GM21619 (cell line): Measurements from ENCODE around the gene WDR17.
"Not testable (repeated sequence)": the region's sequence is repeated elsewhere in the genome, so short reads cannot be mapped to it uniquely, and the experiment has no call there.

Source experiments
- ATAC-seq: cut with Tn5 transposase; IDR thresholded peaks from one replicate; pipeline ENCODE4 v1.9.1; 2021; ENCODE audit not compliant: unreplicated experiment

The WDR17 gene

DNA sequence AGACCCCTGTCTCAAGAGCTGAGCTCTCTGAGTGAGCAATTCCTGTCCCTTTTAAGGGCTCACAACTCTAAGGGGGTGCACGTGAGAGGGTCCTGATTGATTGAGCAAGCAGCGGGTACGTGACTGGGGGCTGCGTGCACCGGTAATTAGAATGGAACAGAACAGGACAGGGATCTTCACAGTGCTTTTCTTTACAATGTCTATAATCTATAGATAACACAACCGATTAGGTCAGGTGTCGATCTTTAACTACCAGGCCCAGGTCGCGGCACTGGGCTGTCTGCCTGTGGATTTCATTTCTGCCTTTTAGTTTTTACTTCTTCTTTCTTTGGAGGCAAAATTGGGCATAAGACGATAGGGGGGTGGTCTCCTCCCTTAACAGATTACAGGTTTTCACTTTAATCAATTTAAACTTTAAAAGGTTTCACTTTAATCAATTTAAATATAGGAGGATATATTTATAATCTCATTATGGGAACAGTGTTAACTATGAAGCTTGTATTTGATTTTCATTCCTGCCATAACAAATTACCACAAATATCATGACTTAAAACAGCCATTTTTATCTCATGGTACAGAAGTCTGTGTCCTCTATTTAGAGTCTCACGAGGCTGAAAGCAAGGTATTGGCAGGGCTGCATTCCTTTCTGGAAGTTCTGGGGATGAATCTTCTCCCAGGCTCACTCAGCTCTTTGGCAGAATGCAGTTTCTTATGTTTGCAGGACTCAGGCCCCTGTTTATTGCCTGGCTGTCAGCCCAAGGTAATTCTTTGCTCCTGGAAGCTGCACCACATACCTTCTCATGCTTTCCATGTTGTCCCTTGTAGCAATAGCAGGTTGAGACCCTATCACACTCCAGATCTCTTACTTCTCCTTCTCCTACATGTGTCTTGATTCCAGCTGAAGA is 124.5 kb downstream of the WDR17 start:
- ATAC-seq, result no peak

DNA sequence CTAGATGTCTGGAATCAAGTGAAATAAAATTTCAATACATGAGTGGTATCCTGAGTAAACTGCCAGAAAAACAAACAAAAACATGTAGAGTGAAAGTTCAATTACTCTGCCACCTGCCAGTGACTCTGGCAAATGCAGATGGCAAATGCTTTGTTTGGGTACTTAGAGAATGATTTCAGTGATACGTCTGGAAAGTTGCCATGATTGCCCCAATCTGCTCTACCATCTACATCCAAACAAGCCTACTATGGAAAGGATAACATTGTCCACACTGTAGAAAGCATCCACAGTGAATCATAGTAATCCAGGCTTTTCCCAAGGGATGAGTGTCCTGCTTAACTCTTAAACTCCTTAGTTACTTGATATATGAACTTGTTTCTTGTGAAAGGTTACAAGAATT is 126.3 kb downstream of the WDR17 start:
- no peak for ATAC-seq

DNA sequence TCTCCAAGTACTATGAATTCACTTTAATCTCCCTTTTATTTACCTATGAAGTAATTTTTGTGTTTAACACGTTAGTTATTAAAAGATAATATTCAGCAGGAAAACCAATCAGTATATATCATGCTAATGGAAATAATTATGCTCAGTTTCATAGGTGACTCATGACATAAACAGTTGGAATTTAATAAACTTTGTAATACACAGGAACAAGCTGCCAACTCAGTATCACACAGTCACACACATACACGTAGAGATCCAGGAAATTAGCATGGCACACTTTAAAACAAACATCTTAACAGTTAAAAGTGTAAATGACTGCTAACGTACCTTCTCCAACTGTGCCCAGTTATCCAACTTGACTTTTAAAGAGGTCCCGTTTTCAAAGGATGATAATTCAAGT is 127.5 kb downstream of the WDR17 start:
- no peak for ATAC-seq

DNA sequence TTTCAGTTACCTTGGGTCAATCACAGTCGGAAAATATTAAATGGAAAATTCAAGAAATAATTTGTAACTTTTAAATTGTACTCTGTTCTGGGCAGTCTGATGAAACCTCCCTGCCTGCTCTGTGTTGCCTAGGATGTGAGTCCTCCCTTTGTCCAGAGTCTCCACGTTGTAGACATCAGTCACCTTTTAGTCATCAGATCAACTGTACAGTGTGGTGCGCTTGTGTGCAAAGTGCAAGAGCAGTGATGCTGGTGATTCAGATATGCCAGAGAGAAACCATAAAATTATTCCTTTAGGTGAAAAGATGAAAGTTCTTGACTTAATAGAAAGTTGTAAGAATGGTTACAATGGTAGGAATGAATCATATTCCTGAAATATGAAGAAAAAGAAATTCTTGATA is 128.3 kb downstream of the WDR17 start:
- ATAC-seq, result no peak

DNA sequence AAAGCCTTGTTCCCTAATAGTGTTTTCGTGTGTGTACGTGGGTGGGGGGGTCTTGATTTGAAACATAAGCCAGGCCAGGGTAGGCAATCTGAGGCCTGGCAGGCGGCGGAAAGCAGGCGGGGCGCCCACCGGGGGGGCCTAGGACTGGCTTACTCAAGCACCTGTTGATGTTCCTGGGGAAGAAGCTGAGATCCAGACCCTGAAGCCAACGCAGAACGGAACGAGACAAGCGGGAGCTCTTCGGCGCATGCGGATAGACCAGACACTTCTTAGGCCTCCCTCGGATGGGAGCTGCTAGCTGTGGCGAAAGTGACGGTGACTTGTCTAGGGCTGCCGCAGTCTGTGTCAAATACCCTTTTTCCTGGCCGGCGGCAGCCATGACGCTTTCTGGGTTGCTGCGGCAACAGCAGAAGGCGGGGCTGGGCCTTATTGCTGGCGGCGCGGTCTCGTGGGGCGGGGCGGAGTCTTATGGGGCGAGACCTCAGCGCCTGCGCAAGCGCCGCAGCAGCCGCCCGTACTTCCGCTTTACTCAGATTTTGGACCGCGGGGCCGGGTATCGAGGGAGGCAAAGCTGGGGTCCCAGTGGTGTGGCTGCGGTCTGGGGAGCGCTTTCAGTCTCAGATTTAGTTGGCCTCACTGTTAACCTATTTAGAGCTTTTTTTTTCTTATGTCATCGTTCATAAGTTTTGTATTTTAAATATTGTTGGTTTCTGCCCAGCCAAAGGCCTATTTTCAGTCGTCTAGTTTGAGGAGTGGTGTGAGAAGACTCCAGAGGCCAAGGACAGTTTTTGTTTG is 129.7 kb downstream of the WDR17 start, which contains the start of gene SPATA4:
Gene SPATA4 (minus strand): TSS at position 402 of the 795 bp plus-strand sequence. CDS start 23 bp downstream, at position 379.
- peak; percentile 97 for ATAC-seq

DNA sequence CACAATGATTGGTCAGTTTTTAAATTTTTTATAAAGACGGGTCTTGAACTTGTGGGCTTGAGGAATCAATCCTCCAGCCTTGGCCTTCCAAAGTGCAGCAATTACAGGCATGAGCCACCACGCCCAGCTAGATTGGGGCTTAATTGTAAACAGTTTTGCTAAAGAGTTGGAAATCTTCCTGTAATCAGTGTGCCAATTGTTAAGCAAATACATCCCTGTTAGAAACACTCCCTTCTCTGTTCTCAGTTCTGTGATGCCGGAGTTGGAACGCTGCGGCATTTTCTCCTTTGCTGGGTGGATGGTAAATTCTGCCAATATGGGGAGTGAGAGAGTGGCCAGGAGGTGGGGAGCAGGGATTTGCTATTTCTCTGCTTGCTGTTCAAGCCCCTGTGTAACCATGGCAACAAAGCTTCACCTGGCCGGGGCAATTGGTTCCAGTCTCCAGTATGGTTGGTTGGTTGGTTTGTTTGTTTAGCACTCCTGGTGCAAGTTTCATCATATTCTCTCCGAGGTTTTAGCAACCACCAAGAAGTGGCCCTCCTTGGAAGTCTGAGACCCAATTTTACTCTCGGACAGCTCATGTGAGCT is 132.8 kb downstream of the WDR17 start:
- ATAC-seq, result no peak

DNA sequence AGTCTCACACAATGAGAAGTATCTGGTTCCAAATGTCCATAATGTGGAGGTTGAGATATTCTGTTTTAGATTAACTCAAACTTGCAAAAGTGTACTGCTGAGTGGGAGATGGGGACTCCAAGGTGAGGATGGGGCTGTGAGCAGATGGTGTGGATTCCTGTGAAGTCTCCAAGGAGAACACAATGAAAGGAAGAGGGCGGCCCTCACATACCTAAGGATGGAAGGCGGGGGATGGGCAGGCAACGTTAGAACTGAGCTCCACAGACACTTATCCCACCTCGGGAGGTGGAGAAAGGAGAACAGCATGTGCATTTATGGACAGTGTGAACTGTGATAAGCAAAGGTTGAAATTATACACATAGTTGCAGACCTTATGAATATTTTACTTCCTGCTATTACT is 139.7 kb downstream of the WDR17 start:
- ATAC-seq, result no peak

DNA sequence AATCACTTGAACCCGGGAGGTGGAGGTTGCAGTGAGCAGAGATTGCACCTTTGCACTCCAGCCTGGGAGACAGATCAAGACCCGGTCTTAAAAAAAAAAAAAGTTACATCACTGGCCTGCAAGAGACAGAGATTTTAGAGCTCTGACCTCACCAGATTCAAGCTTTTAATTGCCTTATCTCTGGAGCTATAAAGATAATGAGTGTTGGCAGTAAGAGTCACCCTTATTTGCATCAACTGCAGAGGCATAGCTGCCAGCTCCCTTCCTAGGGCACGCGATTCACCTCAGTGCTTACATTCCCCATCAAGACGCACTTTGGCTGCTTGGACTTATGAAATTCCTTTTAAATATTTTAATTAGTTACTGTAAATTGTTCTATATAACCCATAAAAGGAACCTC is 142.2 kb downstream of the WDR17 start:
- no peak for ATAC-seq

DNA sequence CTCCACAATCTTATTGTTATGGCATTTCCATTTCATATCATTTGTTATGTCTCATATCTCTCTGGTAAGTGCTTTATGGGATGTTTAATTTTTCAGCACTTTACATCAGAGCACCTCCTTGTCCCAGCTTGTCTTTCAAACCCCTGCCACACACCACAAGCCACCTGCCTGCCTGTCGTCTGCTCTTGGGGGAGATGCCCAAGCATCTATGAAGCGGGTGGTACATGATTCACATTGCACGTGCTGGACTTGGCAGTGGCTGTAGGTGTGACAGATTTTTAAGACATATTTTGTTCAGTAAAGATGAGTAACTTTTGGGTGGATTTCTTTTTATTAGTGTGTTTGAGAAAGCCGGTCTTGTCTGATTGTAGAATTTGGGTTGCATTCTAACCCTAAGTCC is 143.9 kb downstream of the WDR17 start:
- ATAC-seq, result no peak

DNA sequence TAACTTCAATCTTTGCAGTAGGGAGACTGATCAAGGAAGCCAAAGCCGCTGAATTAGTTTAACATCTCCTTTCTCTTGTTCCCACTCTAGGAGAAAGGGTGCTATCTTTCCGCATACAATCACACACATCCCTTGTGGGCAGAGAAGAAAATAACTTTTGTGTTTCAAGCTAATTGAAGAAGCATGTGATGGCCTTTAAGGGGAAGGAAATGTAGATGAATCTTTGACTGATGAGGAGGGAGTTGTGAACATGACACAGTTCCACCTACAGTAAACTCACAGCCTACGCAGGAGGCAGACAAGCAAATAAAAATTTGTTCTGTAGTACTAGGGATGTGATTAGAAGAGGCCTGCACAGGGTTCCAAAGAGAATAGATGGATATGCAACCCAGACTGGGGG is 144.5 kb downstream of the WDR17 start:
- no peak for ATAC-seq

DNA sequence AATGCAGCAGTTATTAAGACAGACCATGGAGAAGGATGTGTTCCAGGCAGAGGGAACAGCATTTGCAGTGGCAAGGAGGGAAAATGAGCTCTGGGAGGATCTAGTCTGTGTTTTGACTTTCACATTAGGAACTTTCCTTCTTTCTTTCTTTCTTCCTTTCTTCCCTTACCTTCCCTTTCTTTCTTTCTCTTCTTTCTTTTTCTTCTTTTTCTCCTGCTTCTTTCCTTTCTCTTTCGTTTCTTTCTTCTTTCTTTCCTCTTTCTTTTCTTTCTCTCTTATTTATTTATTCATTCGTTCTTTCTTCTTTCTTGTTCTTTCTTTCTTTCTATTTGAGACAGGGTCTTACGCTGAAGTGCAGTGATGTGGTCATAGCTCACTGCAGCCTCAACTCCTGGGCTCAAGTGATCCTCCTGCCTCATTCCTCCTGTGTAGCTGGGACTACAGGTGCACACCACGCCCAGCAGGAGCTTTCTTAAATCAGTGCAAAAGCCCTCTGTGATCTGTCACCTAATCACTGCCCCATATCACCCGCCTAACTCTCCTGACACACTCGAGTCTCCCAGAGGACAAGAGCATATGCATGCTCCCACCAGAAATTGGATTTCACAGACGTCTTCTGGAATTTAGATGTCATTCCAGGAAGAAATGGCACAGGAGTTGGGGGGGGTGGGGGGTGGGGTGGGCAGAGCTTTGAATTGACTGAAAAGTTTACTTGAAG is 145.1 kb downstream of the WDR17 start:
- no peak for ATAC-seq

DNA sequence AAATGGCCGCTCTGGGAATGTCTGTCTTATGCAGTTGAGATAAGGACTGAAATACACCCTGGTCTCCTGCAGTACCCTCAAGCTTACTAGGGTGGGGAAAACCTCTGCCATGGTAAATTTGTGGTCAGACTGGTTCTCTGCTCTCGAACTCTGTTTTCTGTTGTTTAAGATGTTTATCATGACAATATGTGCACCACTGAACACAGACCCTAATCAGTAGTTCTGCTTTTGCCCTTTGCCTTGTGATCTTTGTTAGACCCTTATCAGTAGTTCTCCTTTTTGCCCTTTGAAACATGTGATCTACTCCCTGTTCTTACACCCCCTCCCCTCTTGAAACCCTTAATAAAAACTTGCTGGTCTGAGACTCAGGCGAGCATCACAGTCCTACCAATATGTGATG is 146.7 kb downstream of the WDR17 start:
- not testable (repeated sequence) for ATAC-seq

DNA sequence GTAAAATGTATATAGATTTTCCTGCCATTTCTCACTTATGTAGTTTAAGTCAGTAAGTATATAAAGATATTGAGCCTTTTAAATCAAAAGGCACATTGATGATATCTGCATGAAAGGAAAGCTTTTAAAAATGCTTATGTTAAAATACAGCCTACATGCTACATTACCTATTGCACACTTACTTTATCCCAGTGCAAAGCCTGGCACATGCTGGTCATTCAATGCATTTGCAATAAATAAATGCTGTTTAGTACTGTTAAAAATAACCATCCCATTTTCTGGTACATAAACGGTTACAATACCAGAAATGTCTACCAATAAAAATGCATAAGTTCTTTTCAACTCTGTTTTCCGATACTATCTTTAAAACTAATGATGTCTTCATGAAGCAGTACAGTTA is 151.9 kb downstream of the WDR17 start:
- ATAC-seq, result no peak

DNA sequence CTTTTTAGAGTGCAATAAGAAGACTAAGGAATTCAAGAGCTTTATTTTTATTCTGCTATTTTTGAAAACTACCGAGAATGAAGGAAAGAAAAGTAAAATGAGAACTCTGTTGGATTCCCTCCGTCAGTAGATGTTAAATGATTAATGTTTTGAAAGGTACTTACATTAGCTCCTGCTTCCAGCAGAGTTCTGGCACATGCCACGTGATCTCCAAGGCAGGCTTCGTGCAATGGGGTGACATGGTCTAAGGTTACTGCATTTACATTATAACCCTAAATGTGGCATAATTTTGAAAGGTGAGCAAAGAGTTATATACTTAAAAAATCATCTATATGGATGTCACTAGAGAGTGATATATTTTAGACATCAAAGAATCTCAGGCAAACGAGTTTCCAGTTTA is 156.5 kb downstream of the WDR17 start:
- no peak for ATAC-seq

DNA sequence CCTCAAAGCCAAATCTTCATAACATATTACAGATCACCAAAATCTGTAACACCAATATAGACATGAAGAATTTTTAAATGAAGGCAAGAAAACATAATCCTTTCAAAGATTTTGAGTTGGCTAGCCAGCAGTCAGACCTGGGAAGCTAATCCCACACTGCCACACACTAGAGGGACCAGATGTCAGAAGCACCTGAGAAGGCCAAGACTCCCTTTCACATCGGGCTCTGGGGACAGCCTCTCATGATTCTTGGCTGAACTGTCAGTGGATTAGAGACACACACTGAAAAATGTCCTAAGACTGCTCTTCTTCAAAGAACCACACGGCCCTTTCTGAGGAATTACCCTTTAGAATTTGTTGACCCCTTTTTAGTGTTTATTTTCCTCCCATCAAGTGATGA is 157.9 kb downstream of the WDR17 start:
- no peak for ATAC-seq

DNA sequence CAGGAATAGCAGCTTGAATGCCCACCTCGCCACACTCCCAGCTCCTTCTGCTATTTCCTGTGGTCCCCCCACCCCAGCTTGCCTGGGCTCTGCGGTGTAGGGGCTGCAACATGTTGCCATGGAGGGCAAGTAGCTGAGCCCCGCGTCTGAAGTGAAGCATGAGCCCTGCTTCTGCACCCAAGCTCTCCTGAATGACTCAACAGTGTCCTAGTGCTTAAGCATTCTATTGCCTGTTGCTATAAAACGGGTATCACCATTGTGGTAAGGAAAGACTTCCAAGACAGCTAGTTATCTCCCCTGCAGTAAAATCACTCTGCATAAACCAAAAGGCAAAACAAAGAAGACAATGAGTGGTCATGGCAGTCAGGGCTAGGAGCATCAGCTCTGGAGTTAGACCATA is 161.1 kb downstream of the WDR17 start:
- ATAC-seq, result no peak

DNA sequence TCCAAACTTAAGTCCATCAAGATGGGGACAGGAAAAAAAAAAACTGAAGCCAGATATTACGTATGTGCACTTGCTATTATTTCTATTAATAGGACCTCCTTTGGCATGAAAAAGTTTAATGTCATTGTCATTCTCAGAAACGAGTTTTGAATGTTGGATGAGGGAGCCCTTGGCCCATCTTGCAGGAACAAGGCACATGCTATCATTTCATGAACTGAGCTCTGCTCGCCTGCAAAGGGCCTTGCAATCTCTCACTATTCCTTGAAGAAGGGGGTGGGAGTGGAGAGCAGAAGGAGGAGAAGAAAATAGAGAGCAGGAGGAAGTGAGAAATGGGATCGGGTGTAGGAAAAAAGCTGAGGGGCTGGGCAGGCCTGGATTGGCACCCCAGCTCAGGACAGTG is 164.0 kb downstream of the WDR17 start:
- ATAC-seq, result no peak
